Measurements from ENCODE around the gene KLF7. TPM values are rescaled to one million over a fixed set of nuclear protein-coding genes. Genes with fewer than 3 reads are reported as not detected.
A peak's percentile ranks its signal among the peaks of the same experiment; 100 is the strongest.

KLF7 gene
- total RNA-seq, 1 experiment from 2014 or later: 11.6 TPM

GRCh38 chr2:207167099-207167923 lies 1.6 kb upstream of the KLF7 start:
- DNase-seq (ENCODE audit: low read depth): peak; percentile 60

GRCh38 chr2:207166349-207167098 lies 776 bp upstream of the KLF7 start:
- DNase-seq (ENCODE audit: low read depth): peak; percentile 78

GRCh38 chr2:207166039-207166348 lies 246 bp upstream of the KLF7 start:
- DNase-seq (ENCODE audit: low read depth): peak; percentile 99

GRCh38 chr2:207164006-207164831 lies 1.5 kb downstream of the KLF7 start:
- peak; percentile 68 for DNase-seq (ENCODE audit: low read depth)

- DNase-seq (ENCODE audit: low read depth): no peak
Observed at GRCh38 chr2:207163756-207164005, 2.1 kb downstream of the KLF7 start.

GRCh38 chr2:207163053-207163755 lies 2.5 kb downstream of the KLF7 start:
- peak; percentile 95 for DNase-seq (ENCODE audit: low read depth)

GRCh38 chr2:207162316-207162715 lies 3.4 kb downstream of the KLF7 start:
- DNase-seq (ENCODE audit: low read depth): peak; percentile 76

GRCh38 chr2:207161247-207162123 lies 4.3 kb downstream of the KLF7 start:
- peak; percentile 82 for DNase-seq (ENCODE audit: low read depth)

GRCh38 chr2:207160115-207160514 lies 5.6 kb downstream of the KLF7 start:
- DNase-seq (ENCODE audit: low read depth): no peak

- no peak for DNase-seq (ENCODE audit: low read depth)
Observed at GRCh38 chr2:207159002-207159401, 6.7 kb downstream of the KLF7 start.

- no peak for DNase-seq (ENCODE audit: low read depth)
Observed at GRCh38 chr2:207157731-207158130, 8.0 kb downstream of the KLF7 start.

GRCh38 chr2:207157162-207157481 lies 8.6 kb downstream of the KLF7 start:
- DNase-seq (ENCODE audit: low read depth): no peak

GRCh38 chr2:207156451-207157161 lies 9.1 kb downstream of the KLF7 start:
- peak; percentile 71 for DNase-seq (ENCODE audit: low read depth)

GRCh38 chr2:207155516-207156444 lies 10.0 kb downstream of the KLF7 start:
- no peak for DNase-seq (ENCODE audit: low read depth)

- no peak for DNase-seq (ENCODE audit: low read depth)
Observed at GRCh38 chr2:207154556-207155510, 10.9 kb downstream of the KLF7 start.

- no peak for DNase-seq (ENCODE audit: low read depth)
Observed at GRCh38 chr2:207153266-207153975, 12.3 kb downstream of the KLF7 start.

- DNase-seq (ENCODE audit: low read depth): no peak
Observed at GRCh38 chr2:207151048-207151447, 14.7 kb downstream of the KLF7 start.

GRCh38 chr2:207150284-207150683 lies 15.5 kb downstream of the KLF7 start:
- DNase-seq (ENCODE audit: low read depth): no peak

All from M059J (cell line).